Astrocyte (in vitro differentiated cells and primary cell): ENCODE measurements around the gene STRN4.

Experiments used
- CTCF ChIP-seq: IDR thresholded peaks from 2 replicates; pipeline ENCODE4 v1.5.1; 2011; ENCODE audit warnings: low read depth, mild to moderate bottlenecking, inconsistent platforms, low read length, moderate library complexity; ENCODE audit not compliant: insufficient read depth
- EZH2 ChIP-seq: IDR thresholded peaks from 2 replicates; pipeline ENCODE4 v1.6.1; 2012; ENCODE audit warnings: mild to moderate bottlenecking, low read length, inconsistent platforms; ENCODE audit not compliant: insufficient read depth

GRCh38 chr19:46719629-46720502, 26.4 kb downstream of the STRN4 start:
- TF ChIP-seq CTCF (no peak), EZH2 (no peak)
